Osteocyte (in vitro differentiated cells): ENCODE data around the gene CELF4. TPM values are rescaled to one million over a fixed set of nuclear protein-coding genes. Genes with fewer than 3 reads are reported as not detected.

Experiments
- DNase-seq: peaks from one replicate; pipeline ENCODE4 v3.0.0; 2021; ENCODE audit warnings: mixed read lengths; ENCODE audit not compliant: unreplicated experiment; ENCODE audit errors: extremely low spot score
- H3K27ac Mint-ChIP-seq: one replicate; pipeline ENCODE4 v1.8.0; 2021; ENCODE audit warnings: mild to moderate bottlenecking, mixed read lengths; ENCODE audit not compliant: unreplicated experiment
- H3K27me3 Mint-ChIP-seq: one replicate; pipeline ENCODE4 v1.8.0; 2021; ENCODE audit warnings: mixed read lengths; ENCODE audit not compliant: unreplicated experiment
- H3K36me3 Mint-ChIP-seq: one replicate; pipeline ENCODE4 v1.8.0; 2021; ENCODE audit warnings: mixed read lengths; ENCODE audit not compliant: unreplicated experiment
- H3K4me1 Mint-ChIP-seq: one replicate; pipeline ENCODE4 v1.8.0; 2021; ENCODE audit warnings: mixed read lengths; ENCODE audit not compliant: unreplicated experiment
- H3K4me3 Mint-ChIP-seq: one replicate; pipeline ENCODE4 v1.8.0; 2021; ENCODE audit warnings: mild to moderate bottlenecking, moderate library complexity, mixed read lengths; ENCODE audit not compliant: unreplicated experiment
- H3K9me3 Mint-ChIP-seq: one replicate; pipeline ENCODE4 v1.8.0; 2021; ENCODE audit warnings: mixed read lengths; ENCODE audit not compliant: unreplicated experiment
- total RNA-seq: library from RNA; stranded (reverse); gene quantifications from 2 replicates; pipeline ENCODE4 v1.2.1, GENCODE V29; 2021
- TF ChIP-seq, protein P1 (sequence below): fragments of 200-600 bp; sonication (generic); IDR thresholded peaks from 2 replicates; pipeline ENCODE4 v1.5.0; 2021; ENCODE audit warnings: antibody characterized with exemption, mild to moderate bottlenecking, moderate library complexity

CELF4 gene
- total RNA-seq, 1 donor from 2014 or later: not detected

DNA sequence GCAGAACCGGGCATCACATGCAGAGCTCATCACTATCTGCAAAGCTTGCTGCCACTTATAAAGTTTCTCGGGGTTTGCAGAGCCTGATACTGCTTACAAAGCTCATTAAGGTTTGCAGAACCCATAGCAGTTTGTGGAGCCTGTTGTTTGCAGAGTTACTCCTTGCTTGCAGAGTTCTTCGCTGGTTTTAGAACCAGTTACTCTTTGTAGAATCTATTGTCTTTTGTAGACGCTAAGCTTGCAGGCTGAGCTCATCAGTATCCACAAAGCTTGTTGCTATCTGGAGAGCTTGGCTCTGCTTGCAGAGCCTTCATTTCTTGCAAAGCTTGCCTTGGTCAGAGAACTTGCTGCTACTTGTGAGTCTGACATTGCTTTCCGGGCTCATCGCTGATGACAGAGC is 106.9 kb downstream of the CELF4 start:
- no peak overlapping the region for H3K4me3 Mint-ChIP-seq
- no peaks in the 10 kb centered on the region for H3K27me3 Mint-ChIP-seq
- DNase-seq: no peak
- no peak overlapping the region for H3K27ac Mint-ChIP-seq
- TF ChIP-seq, protein P1, sequence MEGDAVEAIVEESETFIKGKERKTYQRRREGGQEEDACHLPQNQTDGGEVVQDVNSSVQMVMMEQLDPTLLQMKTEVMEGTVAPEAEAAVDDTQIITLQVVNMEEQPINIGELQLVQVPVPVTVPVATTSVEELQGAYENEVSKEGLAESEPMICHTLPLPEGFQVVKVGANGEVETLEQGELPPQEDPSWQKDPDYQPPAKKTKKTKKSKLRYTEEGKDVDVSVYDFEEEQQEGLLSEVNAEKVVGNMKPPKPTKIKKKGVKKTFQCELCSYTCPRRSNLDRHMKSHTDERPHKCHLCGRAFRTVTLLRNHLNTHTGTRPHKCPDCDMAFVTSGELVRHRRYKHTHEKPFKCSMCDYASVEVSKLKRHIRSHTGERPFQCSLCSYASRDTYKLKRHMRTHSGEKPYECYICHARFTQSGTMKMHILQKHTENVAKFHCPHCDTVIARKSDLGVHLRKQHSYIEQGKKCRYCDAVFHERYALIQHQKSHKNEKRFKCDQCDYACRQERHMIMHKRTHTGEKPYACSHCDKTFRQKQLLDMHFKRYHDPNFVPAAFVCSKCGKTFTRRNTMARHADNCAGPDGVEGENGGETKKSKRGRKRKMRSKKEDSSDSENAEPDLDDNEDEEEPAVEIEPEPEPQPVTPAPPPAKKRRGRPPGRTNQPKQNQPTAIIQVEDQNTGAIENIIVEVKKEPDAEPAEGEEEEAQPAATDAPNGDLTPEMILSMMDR: no peak
- H3K9me3 Mint-ChIP-seq: no peaks in the 10 kb centered on the region
- H3K4me1 Mint-ChIP-seq: no peaks in the 10 kb centered on the region
- no peaks in the 10 kb centered on the region for H3K36me3 Mint-ChIP-seq

DNA sequence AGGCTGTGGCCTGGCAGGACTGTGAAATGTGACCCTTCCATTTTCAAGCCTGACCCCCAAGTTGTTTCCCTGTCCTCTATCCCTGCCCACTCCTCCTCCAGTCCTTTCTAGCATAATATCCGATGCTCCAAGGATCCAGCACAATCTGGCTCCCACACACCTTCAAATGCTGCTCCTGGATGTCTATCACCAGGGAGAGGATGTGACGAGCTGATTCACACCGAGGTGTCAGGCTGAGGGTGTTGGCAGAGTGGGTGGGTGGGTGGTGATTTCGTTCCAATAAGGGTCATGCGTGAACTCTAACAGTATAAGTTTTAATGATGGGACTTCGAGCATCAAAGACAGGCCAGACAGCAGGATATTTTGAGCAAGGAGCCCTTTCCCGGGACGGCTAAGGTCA is 107.8 kb downstream of the CELF4 start:
- Mint-ChIP-seq H3K9me3 (no peaks in the 10 kb centered on the region), H3K4me1 (no peaks in the 10 kb centered on the region), H3K36me3 (no peaks in the 10 kb centered on the region), H3K27me3 (no peaks in the 10 kb centered on the region), H3K4me3 (no peak overlapping the region), H3K27ac (no peak overlapping the region)
- no peak for DNase-seq
- TF ChIP-seq, protein P1: no peak

DNA sequence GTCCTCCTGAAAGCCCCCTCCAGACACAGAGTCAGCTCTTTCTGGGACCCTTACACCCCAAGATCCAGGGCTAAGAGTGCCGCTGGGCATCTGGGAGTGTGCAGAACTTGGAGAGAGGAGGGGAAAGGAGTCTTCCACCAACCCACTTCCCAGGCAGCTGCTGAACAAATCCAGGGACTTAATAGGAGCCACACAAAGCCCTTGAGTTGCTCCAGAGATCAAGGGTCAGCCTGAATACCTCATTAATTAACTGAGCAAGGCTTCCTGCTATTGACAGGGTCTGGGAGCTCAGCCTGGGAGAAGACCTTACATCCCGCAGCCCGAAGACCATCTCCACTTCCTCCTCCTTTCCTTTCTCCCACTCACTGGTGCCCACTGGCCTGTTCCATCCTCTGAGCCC is 108.3 kb downstream of the CELF4 start:
- TF ChIP-seq, protein P1: no peak
- Mint-ChIP-seq H3K4me3 (no peak overlapping the region), H3K36me3 (no peaks in the 10 kb centered on the region), H3K4me1 (no peaks in the 10 kb centered on the region), H3K27ac (no peak overlapping the region), H3K9me3 (no peaks in the 10 kb centered on the region), H3K27me3 (no peaks in the 10 kb centered on the region)
- DNase-seq: no peak

DNA sequence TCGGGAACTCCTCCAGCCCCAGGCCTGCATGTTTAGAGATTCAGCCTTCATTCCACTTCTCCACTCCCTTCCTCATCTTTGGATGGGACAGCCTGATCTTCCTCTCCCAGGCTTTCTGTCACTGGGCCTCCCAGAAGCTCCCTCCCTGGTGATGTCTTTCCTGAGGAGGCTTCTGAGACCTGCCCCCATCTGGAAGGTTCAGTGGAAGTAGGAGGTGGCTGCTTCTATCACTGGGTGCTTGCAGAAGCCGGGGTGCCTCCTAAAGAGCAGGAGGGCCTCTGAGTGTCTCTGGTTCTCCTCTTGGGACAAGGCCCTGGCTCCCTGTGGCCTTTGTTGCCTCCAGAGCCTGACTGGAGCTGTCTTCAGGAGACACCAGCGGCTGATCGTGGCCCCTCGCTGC is 108.7 kb downstream of the CELF4 start:
- Mint-ChIP-seq H3K27me3 (no peaks in the 10 kb centered on the region), H3K27ac (no peak overlapping the region), H3K9me3 (no peaks in the 10 kb centered on the region), H3K4me1 (no peaks in the 10 kb centered on the region), H3K4me3 (no peak overlapping the region), H3K36me3 (no peaks in the 10 kb centered on the region)
- TF ChIP-seq, protein P1: no peak
- no peak for DNase-seq

DNA sequence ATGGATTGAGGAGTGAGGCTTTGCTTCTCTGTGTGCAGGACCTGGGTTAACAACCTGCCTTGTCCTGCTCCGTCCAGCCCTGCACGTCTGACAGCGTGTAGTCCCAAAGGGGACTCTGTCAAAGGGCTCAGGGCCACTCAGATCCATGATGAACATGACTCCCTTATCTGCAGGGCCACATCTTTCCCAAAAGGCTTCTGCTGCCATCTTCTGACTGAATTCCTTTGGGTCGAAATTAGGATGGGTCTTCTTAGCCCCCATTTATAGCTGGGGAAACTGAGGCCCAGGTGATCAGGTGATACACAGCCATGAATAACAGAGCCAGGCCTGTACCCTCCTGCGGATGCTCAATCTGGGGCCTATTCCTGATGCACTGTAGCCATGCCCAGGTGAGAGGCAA is 109.2 kb downstream of the CELF4 start:
- TF ChIP-seq, protein P1: no peak
- no peaks in the 10 kb centered on the region for H3K27me3 Mint-ChIP-seq
- H3K27ac Mint-ChIP-seq: no peak overlapping the region
- no peaks in the 10 kb centered on the region for H3K36me3 Mint-ChIP-seq
- DNase-seq: no peak
- no peaks in the 10 kb centered on the region for H3K9me3 Mint-ChIP-seq
- H3K4me3 Mint-ChIP-seq: no peak overlapping the region
- no peaks in the 10 kb centered on the region for H3K4me1 Mint-ChIP-seq
